IPS-NIHi11 (cell line): ENCODE results near the gene PPP4R3C.
"Not testable (repeated sequence)": the region's sequence is repeated elsewhere in the genome, so short reads cannot be mapped to it uniquely, and the experiment has no call there.

ENCODE experiments used
- DNase-seq: peaks from one replicate; pipeline ENCODE4 v3.0.0; 2012; ENCODE audit warnings: mixed read lengths, low spot score

The PPP4R3C gene

GRCh38 chrX:27463187-27463586, at the start of gene PPP4R3C:
Gene PPP4R3C (minus strand): TSS chrX:27463341. CDS start chrX:27463296, 45 bp downstream.
- no peak for DNase-seq

GRCh38 chrX:27491397-27491796, 28.3 kb upstream of the PPP4R3C start:
- DNase-seq = no peak

GRCh38 chrX:27466051-27466450, 2.9 kb upstream of the PPP4R3C start:
- no peak for DNase-seq

GRCh38 chrX:27465036-27465435, 1.9 kb upstream of the PPP4R3C start:
- DNase-seq = no peak

- DNase-seq = not testable (repeated sequence)
These were observed 4.0 kb downstream of the PPP4R3C start for GRCh38 chrX:27459129-27459528.

GRCh38 chrX:27458544-27458943, 4.6 kb downstream of the PPP4R3C start:
- not testable (repeated sequence) for DNase-seq

- no peak for DNase-seq
These were observed 11.8 kb downstream of the PPP4R3C start for GRCh38 chrX:27451324-27451723.

- no peak for DNase-seq
These were observed 16.7 kb downstream of the PPP4R3C start for GRCh38 chrX:27446423-27446822.

- DNase-seq = no peak
These were observed 17.7 kb downstream of the PPP4R3C start for GRCh38 chrX:27445438-27445837.

- no peak for DNase-seq
These were observed 18.8 kb downstream of the PPP4R3C start for GRCh38 chrX:27444093-27444908.

GRCh38 chrX:27442392-27442791, 20.7 kb downstream of the PPP4R3C start:
- not testable (repeated sequence) for DNase-seq

- DNase-seq = no peak
These were observed 23.4 kb downstream of the PPP4R3C start for GRCh38 chrX:27439771-27440170.

- no peak for DNase-seq
These were observed 24.2 kb downstream of the PPP4R3C start for GRCh38 chrX:27438937-27439336.

- no peak for DNase-seq
These were observed 28.1 kb downstream of the PPP4R3C start for GRCh38 chrX:27435031-27435430.
